OCI-LY7 (cell line): ENCODE results near the gene NAP1L4.
"Not testable (repeated sequence)": the region's sequence is repeated elsewhere in the genome, so short reads cannot be mapped to it uniquely, and the experiment has no call there.

Experiments
- CTCF ChIP-seq: fragments of 200-600 bp; sonication (generic); conservative IDR thresholded peaks from 2 replicates; pipeline ENCODE4 v1.5.1; 2014; ENCODE audit warnings: mild to moderate bottlenecking, antibody characterized with exemption, low read length, moderate library complexity, mixed read lengths
- EZH2phosphoT487 ChIP-seq: fragments of 200-600 bp; sonication (generic); IDR thresholded peaks from 2 replicates; pipeline ENCODE4 v1.6.1; 2018; ENCODE audit warnings: low read depth, borderline replicate concordance, mild to moderate bottlenecking, mixed run types, antibody characterized with exemption, low read length, moderate library complexity, mixed read lengths

DNA sequence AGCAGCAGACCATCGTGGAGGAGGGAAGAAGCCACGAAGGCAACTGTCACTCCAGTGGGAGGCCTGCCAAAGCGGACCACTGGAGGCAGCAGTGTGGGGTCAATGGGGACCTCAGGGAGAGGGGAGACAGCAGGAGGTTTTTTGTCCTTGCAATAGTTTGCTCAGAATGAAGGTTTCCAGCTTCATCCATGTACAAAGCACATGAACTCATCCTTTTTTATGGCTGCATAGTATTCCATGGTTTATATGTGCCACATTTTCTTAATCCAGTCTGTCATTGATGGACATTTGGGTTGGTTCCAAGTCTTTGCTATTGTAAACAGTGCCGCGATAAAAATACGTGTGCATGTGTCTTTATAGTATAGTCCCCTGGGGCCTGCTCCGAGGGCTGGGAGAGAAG lies 86.8 kb downstream of the NAP1L4 start:
- not testable (repeated sequence) for TF ChIP-seq CTCF, EZH2phosphoT487
